Raji (cell line): ENCODE data around the gene CRAT.

Experiments used
- POLR2A ChIP-seq: IDR thresholded peaks from 2 replicates; pipeline ENCODE4 v1.6.1; 2011; ENCODE audit warnings: low read depth, low read length, control low read depth; ENCODE audit not compliant: insufficient read depth

The CRAT gene

DNA sequence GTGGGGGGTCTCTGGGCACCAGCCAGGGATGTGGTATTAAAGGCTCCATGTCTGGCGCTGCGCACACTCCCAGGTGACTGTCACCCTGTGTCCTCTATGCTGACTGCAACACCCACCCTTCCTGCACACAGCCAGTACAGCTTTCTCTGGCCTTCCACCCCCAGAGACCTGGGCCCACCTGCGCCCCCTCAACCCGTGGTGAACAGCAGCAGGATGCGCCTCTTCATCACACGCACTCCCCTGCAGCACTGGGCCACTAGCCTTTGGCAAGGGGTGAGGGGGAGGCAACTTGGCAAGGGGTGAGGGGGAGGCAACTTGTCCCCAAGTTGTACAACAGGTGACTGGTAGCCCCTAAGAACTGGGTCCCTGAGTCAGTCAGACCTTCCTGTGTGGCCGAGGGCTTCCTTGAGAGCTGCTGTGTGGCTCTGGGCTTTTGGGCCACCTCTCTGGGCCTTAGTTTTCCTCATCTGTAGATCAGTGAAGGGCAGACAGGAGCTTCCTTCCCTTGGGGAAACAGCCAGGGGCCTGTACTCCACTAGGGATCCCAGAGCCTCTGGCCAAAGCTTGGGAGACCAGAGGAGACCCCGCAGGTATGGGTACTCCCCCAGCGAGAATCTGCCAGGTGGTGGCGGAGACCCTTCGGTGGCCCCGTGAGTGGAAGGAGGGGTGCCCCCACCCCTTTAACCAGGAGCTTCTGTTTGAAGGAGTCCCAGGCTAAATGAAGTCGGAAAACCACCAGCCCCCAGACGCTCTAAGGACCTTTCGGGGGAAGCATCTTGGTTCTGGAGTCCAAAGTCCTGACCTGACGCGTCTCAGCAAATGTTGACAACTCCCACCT lies 4.5 kb downstream of the CRAT start:
- no peak for TF ChIP-seq POLR2A

DNA sequence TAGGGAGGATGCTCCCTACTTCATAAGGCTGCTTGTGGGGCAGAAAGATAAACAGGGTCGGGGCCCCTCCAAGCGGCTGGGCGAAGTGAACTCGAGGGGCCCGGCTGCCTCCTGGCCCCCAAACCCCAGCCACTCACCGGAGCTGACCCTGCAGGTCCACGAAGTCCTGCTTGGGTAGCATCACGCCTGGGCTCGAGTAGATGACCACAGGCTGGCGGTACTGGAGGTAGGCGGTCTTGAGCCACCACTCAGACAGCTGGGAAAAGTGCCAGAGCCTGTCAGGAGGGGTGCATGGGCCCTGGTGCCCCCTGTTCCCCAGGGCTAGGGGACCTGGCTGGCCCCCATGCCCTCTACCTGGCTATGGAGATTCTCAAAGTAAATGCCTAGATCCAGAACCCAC lies 6.5 kb downstream of the CRAT start:
- no peak for TF ChIP-seq POLR2A

DNA sequence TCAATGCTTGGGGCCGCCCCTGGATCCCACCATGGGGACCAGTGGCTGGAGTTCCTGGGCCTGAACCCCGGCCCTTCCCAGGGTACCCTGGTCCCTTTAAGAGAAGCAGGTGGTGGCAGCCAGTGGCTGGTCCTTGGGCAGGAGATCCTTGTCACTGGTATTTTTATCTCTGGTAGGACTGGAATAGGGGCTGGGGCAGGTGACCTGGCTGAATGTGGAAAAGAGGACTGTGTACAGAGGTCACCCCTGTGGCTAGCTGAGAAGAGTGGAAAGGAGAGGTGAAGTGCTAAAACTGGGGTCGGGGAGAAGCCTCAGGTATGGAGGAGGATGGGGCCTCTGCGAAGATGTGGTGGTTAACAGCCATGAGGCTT lies 7.0 kb downstream of the CRAT start:
- TF ChIP-seq POLR2A, result no peak

DNA sequence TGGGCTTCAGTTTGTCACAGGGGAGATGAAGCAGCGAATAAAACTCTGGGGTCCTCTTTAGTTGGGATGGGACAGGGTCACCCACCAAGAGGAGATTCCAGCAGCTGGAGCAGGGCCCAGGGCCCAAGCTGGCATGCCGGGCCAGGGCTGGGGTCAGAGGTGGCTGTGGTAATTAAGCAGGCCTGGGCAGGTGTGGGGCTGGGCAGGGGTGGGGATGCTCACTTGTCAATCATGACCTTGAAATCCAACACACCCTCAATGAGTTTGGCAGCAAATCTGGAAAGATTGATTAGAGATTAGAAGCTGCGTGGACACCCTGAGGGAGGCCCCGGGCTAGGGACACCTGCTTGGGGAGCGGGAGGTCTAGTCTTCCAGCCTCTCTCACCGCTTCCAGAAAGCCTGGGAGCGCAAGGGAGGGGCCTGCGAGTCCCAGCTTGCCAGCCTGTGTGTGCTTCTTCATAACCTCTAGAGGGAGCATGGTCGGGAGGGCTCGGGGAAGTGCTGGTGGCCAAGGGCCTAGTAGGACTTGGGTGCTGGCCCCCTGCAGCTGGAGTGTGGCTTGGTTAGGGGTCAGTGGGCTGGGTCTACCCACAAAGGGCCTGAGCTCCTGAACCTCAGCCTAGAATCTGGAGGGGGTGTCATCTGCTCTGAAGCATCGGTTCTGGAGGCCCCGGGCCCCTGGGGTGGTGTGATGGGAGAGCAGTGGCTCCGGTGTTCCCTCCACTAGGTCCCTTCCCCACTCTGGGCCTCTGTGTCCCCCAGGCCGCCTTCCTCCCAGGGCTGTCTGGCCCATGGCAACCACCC lies 7.6 kb downstream of the CRAT start:
- no peak for TF ChIP-seq POLR2A

DNA sequence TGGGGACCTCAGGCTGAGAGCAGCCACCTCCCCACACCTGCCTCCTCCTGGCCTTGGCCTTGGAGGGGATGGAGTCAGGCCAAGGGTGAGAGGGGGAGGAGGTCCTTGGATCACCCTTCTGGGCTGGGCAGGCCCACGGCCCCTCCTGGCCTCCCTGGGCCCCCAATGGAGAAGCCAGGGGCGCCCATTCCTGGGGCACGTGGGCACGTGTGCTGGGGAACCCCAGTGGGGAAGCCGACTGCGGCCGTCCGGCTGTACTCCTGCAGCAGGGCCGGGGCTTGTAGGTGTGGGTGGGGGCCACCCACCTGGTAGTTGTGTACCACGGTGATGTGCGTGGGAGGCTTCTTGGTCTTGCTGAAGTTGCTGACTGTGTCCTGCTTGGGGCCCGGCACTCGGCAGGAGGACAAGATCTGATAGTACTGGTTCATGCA lies 8.5 kb downstream of the CRAT start:
- TF ChIP-seq POLR2A, result no peak

DNA sequence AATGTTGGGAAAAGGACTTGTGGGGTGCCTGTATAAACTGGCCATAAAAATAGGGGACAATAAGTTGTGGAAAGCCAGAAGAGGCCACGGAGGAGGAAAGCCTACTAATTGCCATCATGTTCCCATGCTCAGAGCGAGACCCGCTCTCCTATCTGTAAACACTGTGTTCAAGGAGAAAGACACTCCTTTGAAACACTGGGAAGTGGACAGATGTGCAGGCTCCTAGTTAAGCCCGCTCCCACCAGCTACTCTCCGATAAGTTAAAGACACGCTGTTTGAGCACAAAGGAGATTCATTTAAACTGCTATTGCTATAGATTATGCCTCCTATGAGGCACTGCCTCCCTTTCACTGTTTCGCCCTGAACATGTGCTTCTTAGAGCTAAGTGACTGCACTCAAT lies 9.3 kb downstream of the CRAT start:
- TF ChIP-seq POLR2A, result no peak

DNA sequence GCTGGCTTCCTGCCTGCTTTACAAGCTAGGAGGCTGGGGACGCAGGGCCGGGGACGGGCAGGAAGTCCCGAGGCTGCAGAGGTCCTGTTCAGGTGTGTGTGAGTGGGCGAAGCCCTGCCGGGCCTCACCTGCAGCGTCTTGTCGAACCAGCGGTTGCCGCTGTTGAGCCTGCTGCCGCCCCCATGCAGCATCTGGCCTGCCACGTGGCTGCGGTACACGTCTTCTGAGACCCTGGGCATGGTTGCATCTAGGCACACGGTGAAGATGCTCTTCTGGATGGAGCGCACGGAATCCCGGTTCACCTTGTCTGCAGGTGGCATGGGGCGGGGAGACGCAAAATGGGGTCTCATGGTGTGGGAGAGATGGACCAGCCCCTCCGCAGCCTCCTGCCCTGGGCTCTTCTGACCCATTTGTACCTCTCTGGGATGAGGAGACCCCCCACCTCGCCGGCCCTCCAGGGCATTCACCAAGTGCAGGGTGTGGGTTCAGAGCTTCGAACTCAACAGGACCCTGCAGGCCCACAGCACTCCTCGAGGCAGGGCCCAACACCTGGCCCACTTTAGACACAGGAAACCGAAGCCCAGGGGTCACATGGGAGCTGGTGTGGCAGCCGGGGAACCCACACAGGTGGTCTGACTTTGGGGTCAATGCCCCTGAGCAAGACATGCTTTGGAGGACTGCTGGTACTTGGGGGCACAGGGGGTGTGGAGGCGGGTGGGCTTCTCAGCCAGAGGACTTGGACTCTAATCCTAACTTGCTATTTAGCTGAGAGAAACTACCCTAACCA lies 10.0 kb downstream of the CRAT start:
- TF ChIP-seq POLR2A, result no peak

DNA sequence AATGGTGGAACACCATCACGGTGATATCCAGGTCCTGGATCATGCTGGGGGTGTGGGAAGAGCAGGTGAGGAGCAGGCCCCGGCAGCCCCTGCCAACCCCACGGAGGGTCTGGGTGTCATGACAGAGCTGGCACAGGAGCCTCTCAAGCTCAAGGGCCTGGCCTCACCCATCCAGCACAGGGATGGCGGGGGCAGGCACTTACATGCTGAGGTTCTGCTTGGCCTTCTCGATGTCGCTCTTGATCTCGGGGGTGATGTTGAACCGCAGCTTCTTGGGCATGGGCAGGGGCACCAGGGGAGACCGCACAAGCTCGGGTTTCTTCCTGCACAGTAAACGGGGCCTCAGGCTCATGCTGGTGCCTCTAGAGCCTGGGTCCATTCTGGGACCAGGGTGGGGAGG lies 12.3 kb downstream of the CRAT start:
- no peak for TF ChIP-seq POLR2A

DNA sequence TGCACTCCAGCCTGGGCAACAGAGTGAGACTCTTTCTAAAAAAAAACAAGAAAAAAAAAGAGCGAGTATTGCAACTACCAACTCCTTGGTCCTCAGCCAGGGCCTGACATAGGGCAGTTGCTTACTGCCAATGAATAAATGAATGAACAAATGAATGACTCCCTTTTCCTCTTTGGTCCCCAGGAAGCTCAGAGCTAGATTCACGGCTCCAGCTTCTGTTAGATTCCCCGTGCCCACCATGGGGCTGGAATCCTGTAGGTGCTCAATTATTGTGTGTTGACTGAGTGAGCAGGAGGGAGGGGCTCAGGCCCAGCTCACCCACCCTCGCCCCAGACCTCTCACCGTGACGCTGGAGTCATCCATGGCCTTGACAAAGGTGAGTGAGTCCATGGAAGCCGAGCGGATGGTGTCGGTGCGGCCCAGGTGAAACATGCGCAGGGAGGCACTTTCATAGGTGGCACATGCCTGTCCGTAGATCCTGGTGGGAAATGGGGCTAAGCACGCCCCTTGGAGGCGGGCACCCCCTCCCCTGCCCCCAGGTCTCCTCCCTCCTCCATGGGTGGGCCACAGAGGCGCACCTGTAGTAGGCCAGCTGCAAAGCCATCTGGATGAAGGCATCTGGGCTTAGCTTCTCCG lies 12.8 kb downstream of the CRAT start:
- TF ChIP-seq POLR2A, result no peak

DNA sequence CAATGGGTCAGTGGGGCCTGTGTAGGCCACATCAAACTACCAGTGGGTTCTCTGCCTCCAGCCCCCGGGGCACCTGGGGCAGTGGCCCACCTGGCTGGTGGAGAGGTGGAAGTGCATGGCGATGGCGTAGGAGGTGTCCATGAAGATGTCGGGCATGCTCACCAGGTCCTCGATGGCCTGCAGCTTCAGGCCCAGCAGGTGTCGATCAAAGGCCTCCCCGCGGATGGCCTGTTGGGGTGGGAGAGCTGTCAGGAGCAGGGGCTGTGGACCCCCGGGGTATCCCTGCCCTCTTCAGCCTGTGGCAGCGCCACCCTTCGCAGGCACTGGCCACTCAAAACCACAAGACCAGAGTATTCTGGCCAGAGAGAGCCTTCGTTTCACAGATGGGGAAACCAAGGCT lies 14.7 kb downstream of the CRAT start:
- no peak for TF ChIP-seq POLR2A

DNA sequence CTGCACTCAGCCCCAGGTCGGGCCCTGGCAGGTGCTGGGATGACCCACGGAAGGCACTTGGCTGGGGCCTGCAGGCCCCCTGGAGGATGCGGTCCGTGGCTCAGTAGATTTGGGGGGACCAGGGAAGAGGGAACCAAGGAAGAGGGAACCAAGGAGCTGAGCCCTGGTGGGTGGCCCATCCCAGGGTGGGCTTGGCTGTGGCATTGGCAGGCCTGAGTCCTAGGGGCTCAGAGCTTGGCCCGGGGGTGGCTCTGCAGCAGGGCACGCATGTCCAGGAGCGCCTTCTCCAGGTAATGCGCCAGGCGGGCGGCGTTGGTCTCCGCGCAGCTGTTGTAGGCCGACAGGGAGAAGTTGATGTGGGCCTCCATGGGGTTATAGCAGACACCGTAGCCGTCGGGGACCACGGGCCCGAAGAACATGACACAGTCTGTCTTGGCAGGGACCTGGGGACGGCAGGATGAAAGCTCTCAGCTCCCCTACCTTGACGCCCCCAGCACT lies 15.4 kb downstream of the CRAT start:
- TF ChIP-seq POLR2A, result no peak

DNA sequence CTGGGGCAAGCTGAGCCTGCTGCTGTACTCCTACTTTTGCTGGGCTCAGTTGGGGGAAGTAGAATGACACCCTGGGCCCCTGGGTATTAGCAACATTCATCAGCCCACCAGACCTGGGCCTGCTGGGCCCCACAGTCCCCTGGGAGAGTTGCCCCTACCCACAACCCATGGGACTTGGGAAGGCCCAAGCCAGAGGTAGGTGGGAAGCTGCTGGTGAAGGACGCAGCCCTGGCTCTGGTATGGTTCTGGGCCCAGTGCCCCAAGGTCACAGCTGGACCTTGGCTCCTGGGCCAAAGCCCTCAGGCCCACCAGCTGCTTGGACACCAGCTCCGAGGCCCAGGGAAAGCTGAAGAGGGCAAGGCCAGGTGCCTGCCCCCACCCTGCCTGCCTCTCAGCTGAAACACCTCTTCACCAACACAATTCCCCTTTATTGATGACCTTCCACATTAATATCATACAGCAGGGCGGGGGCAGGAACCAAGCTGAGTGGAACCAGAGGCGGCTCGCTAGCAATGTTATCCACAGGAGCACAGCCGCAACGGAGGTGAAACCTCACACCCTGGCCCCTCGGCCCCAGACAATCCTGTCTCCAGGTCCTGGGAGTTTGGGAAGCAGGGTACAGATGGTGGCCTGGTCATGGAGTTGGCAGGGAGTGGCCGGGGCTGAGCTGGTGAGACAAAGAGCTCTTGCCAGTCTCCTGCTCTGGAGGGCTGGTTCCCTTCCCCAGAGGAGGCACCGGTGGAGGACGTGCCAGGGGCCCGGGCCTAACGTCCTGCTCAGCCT lies 16.0 kb downstream of the CRAT start:
- TF ChIP-seq POLR2A, result no peak

DNA sequence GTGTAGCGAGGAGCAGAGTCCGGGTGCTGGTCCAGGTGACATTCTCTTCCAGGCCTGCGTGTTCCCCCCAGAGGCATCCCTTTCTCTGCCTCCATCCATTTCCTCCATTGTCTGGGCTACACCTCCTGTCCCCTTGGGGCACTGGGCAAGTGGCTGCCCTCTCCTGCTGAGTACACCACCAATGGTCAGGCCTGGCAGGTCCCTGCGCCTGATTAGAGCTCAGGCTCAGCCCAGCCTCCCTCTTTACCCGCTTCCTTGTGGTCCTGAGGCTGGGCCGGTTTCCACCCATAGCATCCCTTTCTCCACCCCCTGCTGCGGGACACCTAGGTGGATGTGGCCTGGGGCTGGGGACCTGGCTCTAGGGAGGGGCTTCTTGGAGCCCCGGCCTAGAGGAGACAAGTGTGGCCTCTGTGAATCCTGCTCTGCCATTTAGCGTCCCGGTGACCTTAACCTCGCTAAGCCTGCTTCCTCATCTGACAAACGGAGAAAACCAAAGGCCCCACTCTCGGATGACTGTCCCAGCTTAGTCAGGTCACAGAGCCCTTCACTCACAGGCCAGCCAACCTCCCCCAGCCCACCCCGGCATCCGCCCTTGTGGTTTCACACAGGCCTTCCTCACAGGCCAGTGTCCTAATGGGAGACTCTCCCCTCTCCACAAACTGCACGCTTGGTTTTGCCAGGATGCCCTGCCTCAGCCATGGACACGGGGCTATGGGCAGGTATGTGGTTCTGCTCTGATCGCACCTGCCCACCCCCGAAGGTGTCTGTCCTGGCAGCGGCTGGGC lies 16.8 kb downstream of the CRAT start:
- TF ChIP-seq POLR2A, result no peak

DNA sequence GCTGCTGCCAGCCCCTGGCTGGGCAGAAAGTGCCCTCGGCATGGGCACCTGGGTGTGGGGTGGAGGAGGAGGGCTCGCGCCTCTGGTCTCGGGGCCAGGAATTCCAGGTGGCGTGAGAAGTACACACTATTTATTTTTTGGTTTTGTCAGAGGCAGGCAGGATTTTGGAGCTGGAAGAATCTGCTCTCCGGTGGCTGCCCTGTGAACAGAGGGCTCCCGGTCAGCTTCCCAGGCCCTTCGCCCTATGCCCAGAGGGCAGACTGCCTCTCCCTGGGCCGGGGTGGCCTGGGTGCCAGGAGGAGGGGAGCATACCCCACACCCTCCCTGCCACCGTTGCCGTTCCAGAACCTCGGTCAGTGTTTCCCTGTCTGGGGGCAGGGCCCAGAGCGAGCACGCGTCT lies 21.3 kb downstream of the CRAT start:
- TF ChIP-seq POLR2A, result no peak

DNA sequence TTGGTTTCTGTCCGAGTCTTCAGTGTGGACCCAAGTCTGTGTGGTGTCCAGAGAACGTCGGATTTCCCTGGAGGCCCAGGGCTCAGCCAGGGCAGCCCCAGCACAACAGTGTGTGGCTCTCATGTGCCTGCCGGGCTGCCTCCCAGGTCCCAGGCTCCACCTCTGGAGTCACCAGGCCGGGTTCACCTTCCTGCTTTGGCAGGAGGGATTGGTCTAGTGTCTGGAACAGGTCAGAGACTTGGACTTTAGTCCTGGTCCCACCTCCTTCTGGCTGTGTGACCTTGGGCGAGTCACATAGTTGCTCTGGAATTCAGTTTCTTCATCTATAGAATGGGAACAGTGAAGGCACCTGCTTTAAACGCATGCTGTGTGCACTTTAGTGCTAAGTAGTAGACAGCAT lies 26.5 kb downstream of the CRAT start:
- TF ChIP-seq POLR2A, result no peak
